Erythroblast (primary cell): ENCODE measurements around the gene FNDC3B.

Experiments
- GATA1 ChIP-seq: IDR thresholded peaks from 2 replicates; pipeline ENCODE4 v1.6.1; 2011; ENCODE audit warnings: low read depth, mild to moderate bottlenecking, control low read depth, low read length, moderate library complexity
- POLR2A ChIP-seq: IDR thresholded peaks from 2 replicates; pipeline ENCODE4 v1.6.1; 2011; ENCODE audit warnings: mild to moderate bottlenecking, low read length

GRCh38 chr3:172074586-172074985, 35.2 kb downstream of the FNDC3B start:
- TF ChIP-seq POLR2A (no peak), GATA1 (no peak)
